HepG2 (cell line): ENCODE results near the gene BCO2. TPM values are rescaled to one million over a fixed set of nuclear protein-coding genes. Genes with fewer than 3 reads are reported as not detected.

Source experiments
- ASH2L ChIP-seq: fragments of 300-600, 200-600 bp; sonication (generic); IDR thresholded peaks from 2 replicates; pipeline ENCODE4 v1.7.0; 2017; ENCODE audit warnings: low read depth, mild to moderate bottlenecking, moderate library complexity, mixed read lengths, low read length; ENCODE audit not compliant: insufficient read length
- ETV6 ChIP-seq: sonication (generic); formaldehyde crosslinking; conservative IDR thresholded peaks from 2 replicates; pipeline ENCODE4 v1.4.0; 2020; ENCODE audit warnings: missing genetic modification reagents
- FOXA3 ChIP-seq: IDR thresholded peaks from 2 replicates; pipeline ENCODE4 v1.6.1; 2016; ENCODE audit warnings: missing genetic modification reagents, missing compliant biosample characterization
- KDM2A ChIP-seq: sonication (generic); formaldehyde crosslinking; IDR thresholded peaks from 2 replicates; pipeline ENCODE4 v1.4.0; 2020; ENCODE audit warnings: low read depth, missing genetic modification reagents, borderline replicate concordance
- MBNL3 ChIP-seq: fragments of 250-450 bp; sonication (Bioruptor Pico); conservative IDR thresholded peaks from 2 replicates; pipeline ENCODE4 v1.8.0; 2022; ENCODE audit warnings: mild to moderate bottlenecking, inconsistent platforms
- MEIS2 ChIP-seq: sonication (generic); formaldehyde crosslinking; IDR thresholded peaks from 2 replicates; pipeline ENCODE4 v1.9.0; 2021; ENCODE audit warnings: mild to moderate bottlenecking, missing genetic modification reagents
- RNF219 ChIP-seq: sonication (generic); formaldehyde crosslinking; IDR thresholded peaks from 2 replicates; pipeline ENCODE4 v1.5.0; 2020; ENCODE audit warnings: mild to moderate bottlenecking, missing genetic modification reagents
- SALL2 ChIP-seq: sonication (generic); formaldehyde crosslinking; IDR thresholded peaks from 2 replicates; pipeline ENCODE4 v1.8.1; 2023; ENCODE audit warnings: mild to moderate bottlenecking, missing genetic modification reagents, inconsistent platforms
- TP53 ChIP-seq: sonication (generic); formaldehyde crosslinking; conservative IDR thresholded peaks from 2 replicates; pipeline ENCODE4 v1.4.0; 2020; ENCODE audit warnings: missing genetic modification reagents
- ZFP62 ChIP-seq: sonication (generic); formaldehyde crosslinking; IDR thresholded peaks from 2 replicates; pipeline ENCODE4 v1.4.0; 2020; ENCODE audit warnings: missing genetic modification reagents
- ZHX2 ChIP-seq, 2 experiments: sonication (generic) in 1 of 2; formaldehyde crosslinking in 1 of 2; IDR thresholded peaks; 2 replicates each; pipeline versions ENCODE4 v1.6.1 to v1.9.0; 2014 to 2022; ENCODE audit warnings: antibody characterized with exemption in 1 of 2, borderline replicate concordance in 1 of 2, inconsistent platforms in 1 of 2, low read depth in 1 of 2, missing genetic modification reagents in 1 of 2
- ZMAT5 ChIP-seq: sonication (generic); formaldehyde crosslinking; IDR thresholded peaks from 2 replicates; pipeline ENCODE4 v1.5.0; 2020; ENCODE audit warnings: mild to moderate bottlenecking, low read depth, missing genetic modification reagents, borderline replicate concordance
- ZNF430 ChIP-seq: sonication (generic); formaldehyde crosslinking; IDR thresholded peaks from 2 replicates; pipeline ENCODE4 v1.9.0; 2021; ENCODE audit warnings: mild to moderate bottlenecking, missing genetic modification reagents
- ZNF607 ChIP-seq: sonication (generic); formaldehyde crosslinking; IDR thresholded peaks from 2 replicates; pipeline ENCODE4 v1.5.1; 2020; ENCODE audit warnings: missing genetic modification reagents, mild to moderate bottlenecking, borderline replicate concordance
- ZNF737 ChIP-seq: sonication (generic); formaldehyde crosslinking; IDR thresholded peaks from 2 replicates; pipeline ENCODE4 v1.5.0; 2020; ENCODE audit warnings: missing genetic modification reagents, mild to moderate bottlenecking, borderline replicate concordance
- ZNF770 ChIP-seq: sonication (generic); formaldehyde crosslinking; IDR thresholded peaks from 2 replicates; pipeline ENCODE4 v1.5.0; 2020; ENCODE audit warnings: mild to moderate bottlenecking, missing genetic modification reagents
- polyA plus RNA-seq, 8 experiments: library from polyadenylated mRNA; depleted of rRNA in 3 of 8; stranded (reverse) in 7 of 8; unstranded in 1 of 8; fragments of >200 nt; fragmentation: Illumina TruSeq in 4 of 8; extraction: Trizol in 4 of 8; gene quantifications; 2 replicates each; pipeline versions ENCODE4 v1.2.1 to v1.2.3, GENCODE V29; 2011 to 2016; ENCODE audit warnings: low read depth in 4 of 8, missing spikeins in 1 of 8, mixed read lengths in 1 of 8; ENCODE audit not compliant: insufficient read depth in 1 of 8
- total RNA-seq, 5 experiments: library from RNA; depleted of rRNA; stranded (reverse); fragments of >200 nt; fragmentation: Illumina TruSeq; extraction: Trizol; gene quantifications; 2 replicates each; pipeline ENCODE4 v1.2.3, GENCODE V29; 2016; ENCODE audit warnings: low read depth in 1 of 5

Gene BCO2
- total and polyA plus RNA-seq, 2 of the 13 experiments (the other 11 are each of a cell fraction or from before 2014, with no cell fraction given) = 0.38 to 0.58 TPM

- TF ChIP-seq ZHX2 (IDR thresholded peaks at IDR 0.05; ENCODE audit: low read depth) (no peak), ZHX2 (CRISPR knock-in tag; IDR thresholded peaks at IDR 0.05; ENCODE audit: borderline replicate concordance) (no peak), FOXA3 (CRISPR knock-in tag) (no peak), ASH2L (peak; percentile 30), MEIS2 (no peak), KDM2A (CRISPR knock-in tag) (no peak), ZNF770 (CRISPR knock-in tag) (no peak), MBNL3 (CRISPR knock-in tag) (no peak), TP53 (CRISPR knock-in tag) (no peak), RNF219 (CRISPR knock-in tag) (no peak), SALL2 (CRISPR knock-in tag) (no peak), ZNF737 (no peak), ZFP62 (CRISPR knock-in tag) (no peak), ZNF607 (no peak), ZNF430 (no peak), ZMAT5 (CRISPR knock-in tag) (no peak), ETV6 (CRISPR knock-in tag) (no peak)
These were observed at the start of gene BCO2 (continued) for GRCh38 chr11:112174789-112175598.
